Heart right ventricle (tissue), 16 donors: ENCODE results near the gene KDM6A. TPM values are rescaled to one million over a fixed set of nuclear protein-coding genes. Genes with fewer than 3 reads are reported as not detected.

Experiments
- ATAC-seq, 8 donors: fragments of 200-7000 bp; cut with Tn5 transposase; one replicate each; pipeline ENCODE4 v1.9.1; 2020; ENCODE audit warnings: mild to moderate bottlenecking in 8 of 8, moderate library complexity in 8 of 8, moderate number of reproducible peaks in 1 of 8
- DNase-seq, 2 donors: peaks; one replicate each; pipeline ENCODE4 v3.0.0-alpha.2; 2020
- H3K27ac ChIP-seq, 10 donors: fragments of 200-600 bp; sonication (generic) in 2 of 10; one replicate each; pipeline versions ENCODE4 v1.5.0 to v1.8.0; 2020 to 2022; ENCODE audit warnings: mild to moderate bottlenecking in 3 of 10
- H3K27me3 ChIP-seq, 7 donors: fragments of 200-600 bp; one replicate each; pipeline ENCODE4 v1.8.0; 2021 to 2022; ENCODE audit warnings: mild to moderate bottlenecking in 2 of 7
- H3K36me3 ChIP-seq, 9 donors: fragments of 200-600 bp; sonication (generic) in 1 of 9; one replicate each; pipeline versions ENCODE4 v1.5.0 to v1.8.0; 2020 to 2022; ENCODE audit warnings: mild to moderate bottlenecking in 2 of 9
- H3K4me1 ChIP-seq, 9 donors: fragments of 200-600 bp; sonication (generic) in 1 of 9; one replicate each; pipeline versions ENCODE4 v1.5.0 to v1.8.0; 2020 to 2022; ENCODE audit warnings: mild to moderate bottlenecking in 4 of 9
- H3K4me3 ChIP-seq, 10 donors: fragments of 200-600 bp; sonication (generic) in 2 of 10; one replicate each; pipeline versions ENCODE4 v1.5.0 to v1.8.0; 2020 to 2022; ENCODE audit warnings: mild to moderate bottlenecking in 7 of 10, moderate library complexity in 2 of 10
- H3K9me3 ChIP-seq, 11 donors: fragments of 200-600 bp in 10 of 11; sonication (generic) in 2 of 11; one replicate each; pipeline versions ENCODE4 v1.5.0 to v1.8.0; 2013 to 2022; ENCODE audit warnings: mild to moderate bottlenecking in 2 of 11, control low read depth in 1 of 11, moderate library complexity in 1 of 11
- CTCF ChIP-seq, 9 donors: fragments of 200-600 bp; sonication (generic) in 2 of 9; IDR thresholded peaks; one replicate each; pipeline versions ENCODE4 v1.5.0 to v1.8.0; 2021 to 2022; ENCODE audit warnings: antibody characterized with exemption in 9 of 9, mild to moderate bottlenecking in 5 of 9, moderate library complexity in 1 of 9
- WGBS, 2 donors: extraction: QIAGEN DNeasy Blood & Tissue Kit; methylation state at CpG; one replicate each; pipeline ENCODE4 v1.1.7; 2013; ENCODE audit warnings: inconsistent platforms in 1 of 2; 5-methylcytosine and 5-hydroxymethylcytosine counted together
- intact Hi-C, 10 donors: fragments of 100-400 bp; cut with DNase I; formaldehyde crosslinking; loops; one replicate each; pipeline versions ENCODE4 v1.11.1 to v1.14.2; 2022
- polyA plus RNA-seq, 2 donors: library from polyadenylated mRNA; stranded (reverse); fragments of 200-250 nt; gene quantifications; one replicate each; pipeline ENCODE4 v1.2.3, GENCODE V29; 2013
- total RNA-seq, 10 donors: library from RNA; stranded (reverse); fragmentation: NEBNext Ultra II Directional in 3 of 10; extraction: Animal tissue kit (Norgen Biotek cat#: 25700) in 3 of 10; gene quantifications; one replicate each; pipeline versions ENCODE4 v1.2.1 to v1.2.4, GENCODE V29; 2021 to 2023
- donor health status: Arrhythmogenic right ventricular cardiomyopathy.
- donor health status: ischemic (EF 13 %, LVEDD 7.1; RV severe dilation, severe dysfunction).
- donor health status: healthy with polysubstance abuse.
- donor health status: DM: no; HTN: yes; CAD: no.
- donor health status: DM: no; HTN: no; CAD: no.
- donor health status: ischemic (EF 25% LVEDD 6.9; RV normal size, moderate dysfunction).
- donor health status: ischemic (EF 25% LVEDD 5.7; RV mildly dilated, moderate dysfunction).
- donor health status: healthy.
- donor health status: DM: yes; HTN: yes; CAD: no.
- donor health status: Ischemic cardiomyopathy.
- donor health status: ischemic (EF 35%, LVEDD 5.7; RV mildly dilated, moderate dysfunction).
- donor health status: nonischemic (EF 11% LVEDD 7.7; RV severe dilation, severe dysfunction).
- donor health status: DM: yes; HTN: yes; CAD: no.
- donor health status: PGD.
- donor health status: ischemic (EF 29% LVEDD 5.4; RV normal size, mild dysfunction).
- donor health status: nonischemic (EF 23%, LVEDD 6.1; RV moderate dilation, normal function).

Gene KDM6A
- total and polyA plus RNA-seq, 12 donors: 3.8 to 21.2 (median 11.8) TPM

GRCh38 chrX:44945736-44946135, 72.7 kb downstream of the KDM6A start:
- Histone ChIP-seq H3K4me1 (peaks cover 0 to 37% (median 6%) of the 10 kb centered on the region in 9 donors), H3K36me3 (no peaks in the 10 kb centered on the region), H3K27ac (no peak overlapping the region), H3K9me3 (peaks cover 0 to 32% (median 6%) of the 10 kb centered on the region in 11 donors), H3K27me3 (no peaks in the 10 kb centered on the region), H3K4me3 (no peak overlapping the region)
- intact Hi-C loops: no loop called here
- ATAC-seq (no peak), DNase-seq (no peak)
- 89 to 93% methylated on average over 4 of the region's 4 CpGs for WGBS, 2 donors
- peak in 3 of 9 donors; percentile 30 to 35 (median 32) for TF ChIP-seq CTCF (IDR thresholded peaks at IDR 0.05)

GRCh38 chrX:44946771-44947170, 73.8 kb downstream of the KDM6A start:
- 81 to 88% methylated on average over 4 of the region's 4 CpGs for WGBS, 2 donors
- H3K4me1 ChIP-seq: peaks cover 0 to 39% (median 13%) of the 10 kb centered on the region in 9 donors
- DNase-seq (no peak), ATAC-seq (no peak)
- H3K36me3 ChIP-seq: no peaks in the 10 kb centered on the region
- no peaks in the 10 kb centered on the region for H3K27me3 ChIP-seq
- peaks cover 0 to 32% (median 6%) of the 10 kb centered on the region in 11 donors for H3K9me3 ChIP-seq
- no peak for TF ChIP-seq CTCF (IDR thresholded peaks at IDR 0.05)
- no peak overlapping the region for H3K4me3 ChIP-seq
- H3K27ac ChIP-seq: no peak overlapping the region
- intact Hi-C loops: no loop called here

GRCh38 chrX:44947995-44948394, 75.0 kb downstream of the KDM6A start:
- no peak overlapping the region for H3K27ac ChIP-seq
- H3K9me3 ChIP-seq: peaks cover 0 to 32% (median 6%) of the 10 kb centered on the region in 11 donors
- 88 to 90% methylated on average over 4 of the region's 4 CpGs for WGBS, 2 donors
- intact Hi-C loops: no loop called here
- TF ChIP-seq CTCF (IDR thresholded peaks at IDR 0.05): no peak
- DNase-seq (no peak), ATAC-seq (no peak)
- H3K36me3 ChIP-seq: no peaks in the 10 kb centered on the region
- H3K4me1 ChIP-seq: peaks cover 0 to 45% (median 15%) of the 10 kb centered on the region in 9 donors
- no peaks in the 10 kb centered on the region for H3K27me3 ChIP-seq
- H3K4me3 ChIP-seq: no peak overlapping the region

- Histone ChIP-seq H3K4me3 (no peak overlapping the region), H3K27me3 (no peaks in the 10 kb centered on the region), H3K36me3 (no peaks in the 10 kb centered on the region), H3K4me1 (peaks cover 0 to 49% (median 18%) of the 10 kb centered on the region in 9 donors), H3K27ac (no peak overlapping the region), H3K9me3 (peaks cover 0 to 29% (median 6%) of the 10 kb centered on the region in 11 donors)
- DNase-seq (no peak), ATAC-seq (no peak)
- TF ChIP-seq CTCF (IDR thresholded peaks at IDR 0.05): no peak
- WGBS, 2 donors: 90 to 93% methylated on average over 2 of the region's 2 CpGs
- intact Hi-C loops: no loop called here
Observed at GRCh38 chrX:44948406-44948805, 75.4 kb downstream of the KDM6A start.
